Inflammatory macrophage treated with lipopolysaccharide for 4 hours (primary cell): ENCODE results near the gene YPEL3.
"Not testable (repeated sequence)": the region's sequence is repeated elsewhere in the genome, so short reads cannot be mapped to it uniquely, and the experiment has no call there.

Experiments used
- DNase-seq: peaks from one replicate; pipeline ENCODE4 v3.0.0-alpha.2; 2020

Gene YPEL3

DNA sequence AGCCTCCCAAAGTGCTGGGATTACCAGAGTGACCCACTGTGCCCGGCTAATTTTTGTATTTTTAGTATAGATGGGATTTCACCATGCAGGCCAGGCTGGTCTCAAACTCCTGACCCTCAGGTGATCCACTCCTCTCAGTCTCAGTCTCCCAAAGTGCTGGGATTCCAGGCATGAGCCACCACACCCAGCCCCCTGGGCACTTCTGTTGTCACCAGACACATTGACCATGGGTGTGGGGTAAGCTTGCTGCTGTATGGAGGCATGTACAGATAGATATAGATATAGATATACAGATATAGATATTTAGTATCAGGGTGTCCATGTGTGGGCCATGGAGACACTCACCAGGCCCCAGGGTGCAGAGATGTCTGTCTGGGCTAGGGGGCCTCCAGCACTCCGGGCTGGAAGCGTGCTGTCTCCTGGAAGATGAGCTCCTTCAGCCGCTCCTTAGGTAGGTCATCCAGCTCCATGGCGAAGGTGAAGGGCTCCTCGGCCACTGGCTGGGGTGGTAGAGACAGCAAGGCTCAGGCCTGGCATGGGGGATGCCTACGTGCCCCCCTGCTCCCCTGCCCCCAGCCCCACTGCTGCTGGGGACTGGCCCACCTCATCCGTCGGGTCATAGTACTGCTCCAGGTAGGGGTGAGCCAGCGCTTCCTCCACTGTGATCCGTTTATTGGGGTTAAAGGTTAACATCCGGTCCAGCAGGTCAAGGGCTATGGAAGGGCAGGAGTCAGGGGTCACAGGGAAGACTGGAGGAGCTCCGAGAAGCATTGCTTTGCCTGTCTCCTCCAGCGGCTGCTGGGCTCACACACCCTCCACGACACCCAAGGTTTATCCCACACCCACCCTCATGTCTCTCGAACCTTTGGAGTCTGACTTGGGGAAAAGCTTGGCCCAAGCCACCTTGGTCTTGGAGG, 20.5 kb upstream of the YPEL3 start:
- DNase-seq: no peak

DNA sequence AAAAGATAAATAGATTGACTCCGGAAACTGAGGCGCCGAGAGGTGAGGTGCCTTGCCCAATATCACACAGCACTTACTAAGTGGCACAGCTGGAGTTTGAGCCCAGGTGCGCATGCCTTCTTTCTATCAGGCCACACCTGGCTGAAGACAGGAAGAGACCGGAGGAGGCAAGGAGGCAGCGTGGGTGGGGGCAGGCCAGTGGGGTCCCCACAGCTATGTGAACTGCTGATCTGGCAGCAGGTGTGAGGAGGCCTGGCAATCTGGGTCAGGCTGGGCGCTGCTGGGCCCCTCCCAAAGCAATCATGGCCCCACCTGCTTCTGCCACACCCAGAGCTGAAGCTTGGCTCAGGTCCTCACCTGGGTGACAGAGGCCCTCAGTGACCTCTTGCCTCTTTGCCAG, 19.2 kb upstream of the YPEL3 start:
- DNase-seq: no peak

DNA sequence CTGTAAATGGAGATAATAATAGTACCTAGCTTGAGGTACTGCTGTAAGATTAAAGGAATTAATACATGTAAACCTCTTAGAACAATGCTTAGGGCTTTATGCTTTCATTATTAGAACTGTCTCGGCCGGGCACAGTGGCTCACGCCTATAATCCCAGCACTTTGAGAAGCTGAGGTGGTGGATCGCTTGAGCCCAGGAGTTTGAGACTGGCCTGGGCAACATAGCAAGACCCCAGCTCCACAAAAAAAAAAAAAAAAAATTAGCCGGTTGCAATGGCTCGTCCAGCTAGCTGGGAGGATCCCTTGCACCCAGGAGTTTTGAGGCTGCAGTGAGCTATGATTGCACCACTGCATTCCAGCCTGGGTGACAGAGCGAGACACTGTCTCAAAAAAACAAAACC, 18.8 kb upstream of the YPEL3 start:
- not testable (repeated sequence) for DNase-seq

DNA sequence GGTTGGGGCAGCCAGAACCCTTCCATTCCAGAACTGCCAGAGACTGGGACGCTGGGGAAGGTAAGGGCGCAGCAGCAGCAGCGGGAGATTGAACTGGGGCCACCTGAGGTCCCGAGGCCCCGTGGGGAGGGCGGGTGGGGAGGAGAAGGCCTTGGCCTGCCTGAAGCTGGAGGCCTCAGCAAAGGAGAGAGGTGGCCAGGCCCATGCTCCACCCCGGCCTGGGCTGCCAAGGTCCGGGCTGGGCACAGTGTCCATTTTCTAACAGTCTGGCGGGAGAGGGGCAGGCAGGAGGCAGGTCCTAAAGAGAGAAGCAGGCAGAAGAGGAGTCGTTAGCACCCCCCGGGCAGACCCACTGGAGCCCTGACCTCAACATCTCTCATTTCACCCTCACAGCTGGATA, 18.4 kb upstream of the YPEL3 start:
- DNase-seq: no peak

DNA sequence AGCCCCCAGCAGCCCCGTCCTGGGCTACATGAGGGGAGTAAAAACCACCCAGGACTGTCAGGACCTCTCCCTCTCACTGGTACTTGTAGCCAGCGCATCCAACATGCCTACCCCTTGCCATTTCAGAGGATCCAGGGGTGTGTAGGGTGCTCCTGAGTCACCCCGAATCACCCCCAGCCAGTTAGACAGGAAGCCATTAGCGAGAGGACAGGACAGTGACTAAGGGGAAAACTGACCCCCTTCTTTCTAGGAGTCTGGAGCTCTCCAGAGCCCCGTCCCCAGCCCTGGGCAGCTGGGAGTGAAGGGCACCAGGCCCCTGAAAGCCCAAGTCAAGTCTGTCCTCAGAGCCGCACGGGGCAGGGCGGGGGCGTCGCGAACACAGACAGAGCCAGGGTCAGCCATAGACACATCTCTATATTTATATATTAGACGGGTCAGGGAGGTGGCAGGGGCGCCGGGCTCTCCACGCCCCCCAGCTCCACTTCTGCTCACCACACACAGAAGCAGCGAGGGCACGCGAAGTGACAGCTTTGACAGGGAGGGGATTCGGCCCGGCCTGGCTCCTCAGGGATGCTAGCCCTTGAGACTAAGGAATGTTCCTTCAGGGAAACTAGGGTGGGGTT, 17.8 kb upstream of the YPEL3 start:
- DNase-seq: no peak

DNA sequence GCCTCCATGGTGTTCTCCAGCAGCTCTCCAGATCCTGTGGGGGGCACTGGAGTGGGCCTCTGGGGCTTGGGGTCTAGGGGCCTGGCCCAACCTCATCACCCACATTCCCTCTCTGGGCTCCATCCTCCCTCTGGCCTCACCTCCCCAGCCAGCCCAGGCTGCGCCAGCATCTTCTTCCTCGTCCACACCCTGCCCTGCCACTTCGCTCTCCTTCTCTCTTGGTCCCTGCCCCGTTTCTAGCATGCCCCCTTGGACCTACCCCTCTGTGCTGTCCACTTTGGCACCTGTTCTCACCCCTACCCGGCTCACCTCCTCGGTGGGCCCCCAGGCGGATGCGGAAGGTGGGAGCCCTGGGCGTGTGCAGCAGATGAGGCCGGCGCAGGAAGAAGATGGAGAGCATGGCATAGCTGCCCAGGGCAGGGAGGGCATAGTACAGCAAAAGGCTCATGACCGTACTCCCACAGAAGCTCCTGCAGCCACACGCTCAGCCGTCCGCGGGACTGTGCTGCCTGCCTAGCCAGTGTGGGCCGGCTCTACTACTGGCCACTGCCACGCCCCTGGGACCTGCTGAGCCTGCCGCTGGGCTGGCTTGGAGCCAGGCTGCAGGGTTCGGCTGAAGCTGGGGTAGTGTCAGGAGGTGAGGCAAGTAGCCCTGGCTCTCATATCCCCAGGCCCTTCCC, 17.2 kb upstream of the YPEL3 start, which contains the start of gene GDPD3:
Gene GDPD3 (minus strand): TSS at position 507 of the 680 bp plus-strand sequence. CDS start 59 bp downstream, at position 448.
- DNase-seq: no peak

DNA sequence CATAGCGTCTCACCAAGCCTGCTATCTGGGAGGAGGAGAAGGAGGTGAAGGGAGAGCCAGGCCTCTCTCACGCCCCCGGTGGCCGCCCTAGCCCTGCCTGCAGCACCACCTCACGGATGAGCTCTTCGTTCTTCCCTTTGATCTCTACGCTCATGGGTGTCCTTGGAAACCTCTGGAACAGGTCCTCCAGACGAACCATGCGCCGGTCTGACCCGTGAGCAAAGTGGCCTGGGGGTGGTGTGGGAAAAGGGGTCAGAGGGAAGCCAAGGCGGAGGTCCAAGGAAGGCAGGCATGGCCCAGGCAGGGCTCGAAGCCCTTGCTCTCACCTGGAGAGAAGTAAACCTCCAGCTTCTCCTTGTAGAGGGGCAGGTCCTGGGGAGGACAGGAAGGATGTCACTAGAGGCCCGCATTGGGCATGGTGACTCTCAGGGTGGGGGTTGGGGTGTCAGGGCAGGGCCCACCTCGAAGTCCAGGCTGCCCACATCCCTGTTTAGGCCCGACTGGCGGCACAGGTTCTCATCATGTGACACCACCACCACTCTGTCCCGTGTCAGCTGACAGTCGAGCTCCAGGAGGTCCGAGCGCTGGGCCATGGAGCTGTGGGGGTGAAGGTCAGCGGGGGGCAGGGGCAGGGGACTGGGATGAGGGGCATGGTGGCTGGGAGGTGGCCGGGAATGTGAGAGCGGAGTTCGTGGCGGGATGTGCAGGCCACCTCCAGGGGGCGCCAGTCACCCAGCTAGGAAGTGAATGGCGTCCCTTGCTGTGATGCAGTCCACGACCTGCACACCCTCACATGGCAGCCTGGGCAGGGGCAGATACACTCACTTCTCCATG, 16.4 kb upstream of the YPEL3 start:
- DNase-seq: peak; percentile 37

DNA sequence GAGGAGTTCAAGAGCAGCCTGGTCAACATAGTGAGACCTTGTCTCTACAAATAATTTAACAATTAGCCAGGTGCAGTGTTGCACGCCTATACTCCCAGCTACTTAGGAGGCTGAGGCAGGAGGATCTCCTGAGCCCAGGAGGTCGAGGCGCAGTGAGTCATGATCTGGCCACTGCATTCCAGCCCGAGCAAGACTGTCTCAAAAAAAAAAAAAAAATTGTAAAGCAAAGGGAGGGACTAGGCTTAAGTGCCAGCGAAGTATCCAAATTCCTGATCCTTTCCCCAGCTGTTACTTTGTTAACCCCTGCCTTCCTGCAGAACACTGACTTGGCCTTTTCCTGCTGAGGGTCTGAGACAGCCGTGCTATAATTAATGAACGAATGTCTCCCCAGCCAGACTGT, 14.6 kb upstream of the YPEL3 start:
- no peak for DNase-seq

DNA sequence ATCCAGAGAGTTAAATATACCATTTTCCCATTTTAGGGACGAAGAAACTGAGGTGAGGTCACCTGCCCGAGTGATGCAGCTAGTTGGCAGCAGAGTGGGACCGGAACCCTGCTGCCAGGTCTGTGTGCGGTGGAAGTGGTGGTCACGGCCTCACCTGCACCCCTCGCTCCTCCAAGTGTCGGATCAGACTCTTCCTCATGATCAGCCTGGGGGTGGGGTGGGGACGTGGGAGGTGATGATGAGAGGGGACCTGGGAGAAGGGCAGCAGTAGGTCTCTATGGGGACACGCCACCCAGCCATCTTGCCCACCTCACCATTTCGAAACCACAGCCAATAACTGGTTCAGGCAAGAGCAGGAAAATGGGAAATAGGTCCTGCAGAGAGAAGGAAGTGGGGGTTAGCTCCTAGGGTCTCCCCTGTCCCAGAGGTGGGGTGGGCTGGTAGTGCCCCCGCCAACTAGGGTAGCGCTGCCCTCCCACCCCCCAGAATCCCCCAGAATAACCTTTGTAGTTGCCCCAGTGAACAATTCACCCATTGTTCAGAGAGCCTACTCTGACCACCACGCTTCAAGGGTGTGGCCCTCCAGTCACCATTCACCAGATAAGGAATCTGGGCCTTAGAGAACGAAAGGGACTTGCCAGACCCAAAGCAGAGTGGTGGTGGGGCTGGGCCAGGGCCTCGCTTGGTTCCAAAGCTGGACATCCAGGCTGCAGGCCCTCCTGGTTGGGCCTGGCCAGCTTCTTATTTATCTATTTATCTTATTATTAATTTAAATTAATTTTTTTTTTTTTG, 12.2 kb upstream of the YPEL3 start:
- no peak for DNase-seq

DNA sequence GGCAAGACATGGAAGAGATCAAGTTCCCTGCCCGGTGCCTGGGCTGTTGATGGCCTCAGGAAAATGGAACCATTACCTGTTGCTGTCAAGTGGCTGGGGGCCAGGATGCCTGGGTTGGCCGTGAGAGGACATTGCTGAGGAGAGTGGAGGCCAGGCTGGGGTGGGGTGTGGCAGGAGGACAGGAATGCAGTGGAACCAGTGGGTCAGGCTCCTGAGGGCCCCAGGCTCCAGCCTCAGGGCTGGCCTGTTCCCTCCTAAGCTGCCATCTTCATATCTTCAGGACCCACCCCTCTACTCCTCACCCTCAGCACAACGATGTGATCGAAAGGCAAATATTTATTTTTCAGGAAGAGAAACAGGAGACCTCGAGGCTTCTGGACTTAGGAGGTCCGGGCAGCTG, 8.5 kb upstream of the YPEL3 start:
- DNase-seq: no peak

DNA sequence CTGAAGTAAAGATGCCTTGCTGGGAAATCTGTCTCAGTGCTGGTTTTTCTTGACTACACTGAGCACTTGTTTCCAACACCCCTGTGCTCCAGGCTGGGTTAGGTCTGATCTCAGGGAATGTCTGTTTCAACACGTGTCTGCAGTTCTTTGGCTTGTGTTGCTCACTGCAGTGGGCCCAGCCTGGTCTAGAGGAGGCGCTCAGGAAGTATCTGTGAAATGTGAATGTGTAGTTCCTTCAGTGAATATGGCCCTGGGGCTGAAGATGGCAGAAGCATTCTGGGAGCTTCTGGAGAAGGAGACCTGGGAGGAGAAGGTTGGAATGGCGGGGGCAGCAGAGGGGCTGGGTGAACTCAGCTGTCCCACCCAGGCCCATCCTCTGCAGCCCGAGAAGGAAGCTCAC, 8.1 kb upstream of the YPEL3 start:
- no peak for DNase-seq

DNA sequence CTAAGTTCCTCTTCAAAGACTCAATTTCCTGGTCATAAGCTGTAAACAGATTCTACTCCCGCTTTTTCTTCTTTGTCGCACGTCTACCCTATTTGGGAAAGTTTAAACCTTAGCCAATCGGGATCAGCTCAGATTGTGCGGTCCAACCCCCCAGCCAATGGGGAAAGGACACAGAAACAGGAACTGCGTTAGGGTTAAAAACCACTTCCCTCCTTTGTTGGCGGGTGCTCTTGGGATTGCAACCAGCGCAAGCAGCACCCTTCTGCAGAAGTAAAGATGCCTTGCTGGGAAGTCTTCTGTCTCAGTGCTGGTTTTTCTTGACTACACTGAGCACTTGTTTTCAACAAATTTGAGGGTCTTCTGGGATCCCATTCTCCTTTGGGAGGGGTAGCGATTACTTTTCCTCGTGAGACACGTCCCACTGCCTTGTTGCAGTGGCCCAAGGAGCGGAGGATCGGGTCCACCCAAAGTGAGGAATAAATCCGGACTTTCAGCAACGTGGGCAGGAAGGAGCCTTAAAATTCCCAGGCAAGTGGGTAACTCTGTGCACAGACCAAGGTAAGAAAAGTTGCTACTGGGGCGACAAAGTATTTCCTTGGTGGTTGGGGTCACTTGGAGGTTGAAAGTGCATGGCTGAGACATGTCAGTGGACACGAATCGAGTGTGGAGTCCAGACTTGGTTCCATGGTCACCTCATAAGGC, 1.0 kb upstream of the YPEL3 start:
- DNase-seq: peak; percentile 51

DNA sequence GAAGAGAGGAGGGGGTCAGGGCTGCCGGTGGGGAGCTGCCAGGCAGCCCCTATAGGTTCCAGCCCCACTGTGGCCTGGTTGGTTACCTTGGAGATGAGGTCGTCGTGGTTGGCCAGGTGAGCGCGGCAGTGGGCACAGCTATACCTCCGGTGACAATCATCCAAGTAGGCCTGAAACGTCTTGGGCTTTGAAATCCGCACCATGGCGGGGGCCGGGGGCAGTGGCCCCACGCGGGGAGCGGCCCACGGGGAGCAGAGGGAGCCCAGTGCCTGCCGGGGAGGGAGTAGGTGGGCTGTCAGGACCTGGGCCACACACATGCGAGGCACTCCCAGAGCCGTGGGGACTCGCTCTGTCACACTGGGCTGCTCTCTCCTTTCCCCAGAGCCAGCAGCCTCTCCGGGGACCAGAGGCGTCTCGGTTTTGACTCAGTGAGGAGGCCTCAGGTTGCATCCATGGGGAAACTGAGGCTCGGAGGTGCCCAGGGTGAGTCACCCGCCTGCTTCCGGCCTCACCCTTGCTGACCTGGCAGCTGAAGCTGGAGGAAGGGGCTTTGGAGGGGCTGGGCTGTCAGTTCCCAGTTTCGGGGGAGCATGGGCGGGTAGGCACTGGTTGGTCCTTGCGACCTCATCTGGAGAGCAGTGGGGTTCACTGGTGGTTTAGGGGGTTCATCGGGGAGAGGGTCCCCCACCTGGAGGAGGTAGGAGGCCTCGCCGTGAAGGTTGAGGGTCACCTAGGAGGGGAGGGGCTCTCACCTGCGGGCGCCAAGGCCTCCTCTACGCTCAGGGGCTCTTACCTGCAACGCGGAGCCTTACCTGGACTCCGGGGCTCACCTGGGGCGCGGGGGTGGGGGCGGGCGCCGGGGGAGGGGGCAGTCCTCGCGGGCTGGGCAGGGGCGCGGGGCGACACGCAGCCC, 591 bp downstream of the YPEL3 start:
- no peak for DNase-seq

DNA sequence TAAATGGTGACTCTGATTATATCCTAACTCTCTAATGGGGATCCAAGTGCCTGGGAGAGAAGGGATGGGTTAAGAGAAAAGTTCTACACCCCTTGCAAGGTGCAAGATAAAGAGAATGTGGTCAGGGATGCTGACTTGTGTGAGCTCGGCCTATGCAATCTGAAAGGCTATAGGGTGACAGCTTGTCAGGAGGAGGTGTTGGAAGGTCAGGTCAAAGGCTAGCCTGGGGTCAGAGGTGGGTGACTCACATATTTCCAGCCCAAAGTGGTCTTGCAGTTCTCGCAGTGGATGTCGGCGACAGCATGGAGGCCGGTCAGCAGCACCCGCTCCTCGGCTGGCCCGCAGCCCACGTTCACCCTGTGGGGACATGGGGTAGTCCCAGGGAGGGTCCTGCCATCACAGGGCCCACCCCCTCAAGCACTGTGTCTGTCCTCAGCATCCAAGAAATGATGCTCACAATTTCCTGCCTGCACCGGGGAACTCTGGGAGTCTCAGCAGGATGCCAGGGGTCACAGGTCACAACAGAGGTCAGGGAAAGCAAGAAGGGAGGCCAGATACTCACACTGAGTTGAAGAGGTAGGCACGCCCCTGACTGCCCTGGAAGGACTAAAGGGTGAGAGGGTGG, 1.4 kb downstream of the YPEL3 start:
- DNase-seq: no peak

DNA sequence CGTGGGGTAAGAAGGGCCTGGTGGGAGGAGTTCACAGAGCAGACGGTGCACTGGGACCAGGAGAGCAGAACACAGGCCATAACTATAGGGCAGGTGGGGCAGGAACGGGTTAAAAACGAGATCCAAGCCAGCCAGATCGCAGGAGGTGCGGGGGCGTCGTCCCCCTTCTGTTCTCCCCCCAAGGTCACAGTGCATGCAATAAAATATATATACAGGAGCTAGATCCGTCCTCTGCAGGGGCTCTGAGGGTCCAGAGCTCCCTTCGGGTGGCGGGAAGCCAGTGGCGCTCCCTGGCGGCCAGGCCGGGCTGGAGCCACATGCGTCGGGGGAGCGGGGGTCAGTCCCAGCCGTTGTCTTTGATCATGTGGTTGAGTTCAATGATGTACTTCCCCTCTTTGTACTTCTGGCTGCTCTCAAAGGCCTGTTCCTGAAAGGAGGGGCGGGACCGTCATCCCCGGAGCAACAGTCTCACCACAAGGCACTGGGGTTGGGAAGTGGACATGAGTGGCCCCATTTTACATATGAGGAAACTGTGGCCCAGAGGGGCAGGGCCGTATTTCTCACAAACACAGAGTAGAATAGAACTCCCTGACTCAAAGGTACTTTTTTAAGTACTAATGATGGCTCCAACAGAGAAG, 3.5 kb downstream of the YPEL3 start:
- peak; percentile 99 for DNase-seq

DNA sequence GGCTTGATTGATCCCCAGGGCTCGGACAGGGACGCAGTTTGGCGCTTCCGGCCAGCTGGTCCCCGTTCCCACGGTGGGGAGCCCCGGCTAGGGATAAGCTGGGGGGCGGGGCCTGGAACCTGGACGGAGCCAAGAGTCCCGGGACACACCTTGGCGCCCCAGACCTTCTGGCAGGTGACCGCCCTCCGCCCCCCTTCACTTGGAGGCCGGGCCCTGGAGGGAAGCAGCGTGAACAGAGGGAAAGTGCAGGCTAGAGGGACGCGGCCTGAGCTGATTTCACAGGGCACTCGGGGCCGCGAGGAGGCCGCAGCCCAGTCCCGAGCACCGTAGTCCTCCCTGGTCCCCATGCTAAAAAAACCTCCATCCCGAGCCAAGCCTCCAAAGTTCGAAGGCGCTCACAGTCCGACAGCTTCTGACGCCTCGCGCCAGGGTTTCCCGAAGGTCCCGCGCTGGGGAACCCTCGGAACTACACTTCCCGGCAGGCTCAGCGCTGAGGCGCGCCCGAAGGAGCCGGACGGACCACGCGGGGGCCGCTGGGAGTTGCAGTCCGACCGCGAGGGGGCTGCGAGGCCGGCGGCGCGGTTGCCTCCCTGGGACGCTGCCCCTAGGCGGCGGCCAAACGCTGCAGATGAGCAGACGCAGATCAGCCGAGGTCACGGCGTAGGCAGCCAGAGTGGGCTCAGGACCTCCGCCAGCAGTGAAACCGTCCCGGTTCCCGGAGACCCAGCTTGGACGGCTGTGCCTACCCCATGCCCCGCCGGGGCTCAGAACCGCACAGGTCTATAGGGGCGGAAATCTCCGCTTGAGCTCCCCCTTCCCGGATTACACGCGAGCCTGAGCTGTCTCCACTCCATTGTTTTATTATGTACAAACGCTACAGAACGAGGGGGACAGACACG, 4.3 kb downstream of the YPEL3 start, which contains the start of gene TBX6:
Gene TBX6 (minus strand): TSS at position 451 of the 899 bp plus-strand sequence. CDS start 731 bp downstream, outside the sequence.
- peak; percentile 94 for DNase-seq

DNA sequence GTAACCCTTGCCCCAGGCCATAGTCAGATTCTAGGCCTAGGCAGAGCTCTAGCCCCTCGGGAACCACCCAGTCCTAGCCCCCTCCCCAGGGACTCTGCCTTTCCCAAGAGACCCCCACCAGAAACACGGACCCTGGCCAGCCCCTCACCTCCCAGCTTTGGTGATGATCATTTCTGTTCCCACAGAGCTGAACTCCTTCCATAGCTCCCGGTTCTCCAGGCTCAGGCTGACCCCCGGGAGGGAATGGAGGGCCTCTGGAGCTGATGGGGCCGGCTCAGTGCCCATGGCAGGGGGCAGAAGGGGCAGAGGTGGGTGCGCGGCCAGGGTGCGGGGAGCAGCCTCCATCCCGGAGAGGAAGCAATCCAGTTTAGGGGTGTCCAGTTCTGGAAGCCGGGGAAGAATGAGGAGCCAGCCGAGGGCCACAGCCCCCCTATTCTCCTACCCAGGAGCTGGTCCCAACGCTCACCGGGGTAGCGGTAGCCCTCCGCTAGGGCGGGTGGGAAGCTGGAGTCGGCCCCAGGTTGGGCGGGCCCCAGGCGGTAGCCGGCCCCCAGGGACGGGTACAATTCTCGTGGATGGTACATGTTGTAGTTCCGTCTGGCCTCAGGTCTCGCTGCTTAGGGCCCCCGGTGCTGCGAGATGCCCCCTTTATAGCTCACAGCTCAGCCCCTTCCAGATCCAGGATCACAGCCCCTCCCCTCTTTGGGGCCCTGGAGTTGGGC, 5.2 kb downstream of the YPEL3 start:
- no peak for DNase-seq
